GM06990 (cell line): ENCODE data around the gene RHBDL2.
"Not testable (repeated sequence)": the region's sequence is repeated elsewhere in the genome, so short reads cannot be mapped to it uniquely, and the experiment has no call there.

Source experiments
- DNase-seq: peaks from one replicate; pipeline ENCODE4 v3.0.0-alpha.2; 2011; ENCODE audit not compliant: insufficient read length; ENCODE audit errors: extremely low read depth
- H3K27me3 ChIP-seq: replicated peaks from 2 replicates; pipeline ENCODE4 v1.6.0; 2011; ENCODE audit warnings: low read length; ENCODE audit not compliant: control insufficient read depth, insufficient read depth
- H3K36me3 ChIP-seq: 2 replicates; pipeline ENCODE4 v1.5.1; 2011; ENCODE audit warnings: low read length; ENCODE audit not compliant: control insufficient read depth, insufficient read depth
- H3K4me3 ChIP-seq: replicated peaks from 2 replicates; pipeline ENCODE4 v1.5.1; 2011; ENCODE audit warnings: low read depth, mild to moderate bottlenecking, control low read depth, low read length
- CTCF ChIP-seq: IDR thresholded peaks from 2 replicates; pipeline ENCODE4 v1.5.1; 2011; ENCODE audit warnings: low read length, control low read depth, mild to moderate bottlenecking, inconsistent platforms; ENCODE audit not compliant: insufficient read depth, poor library complexity, severe bottlenecking

RHBDL2 gene

GRCh38 chr1:38941527-38942019, at the start of gene RHBDL2:
Gene RHBDL2, minus strand, starts transcription at chr1:38941830. Its CDS starts 22,618 bp downstream, at chr1:38919212.
- no peak for DNase-seq
- no peaks in the 10 kb centered on the region for H3K36me3 ChIP-seq
- H3K27me3 ChIP-seq, result no peaks in the 10 kb centered on the region
- TF ChIP-seq CTCF, result no peak
- no peak within 1 kb of the TSS for H3K4me3 ChIP-seq

GRCh38 chr1:38990738-38991637, 49.4 kb upstream of the RHBDL2 start, which contains the start of gene AKIRIN1:
Gene AKIRIN1, plus strand, starts transcription at chr1:38991276. Its CDS starts 105 bp downstream, at chr1:38991381.
- Histone ChIP-seq H3K27me3 (no peaks in the 10 kb centered on the region), H3K36me3 (peaks cover 1% of the 10 kb centered on the region), H3K4me3 (peak within 1 kb of the TSS; percentile 98)
- peak; percentile 99 for DNase-seq
- TF ChIP-seq CTCF, result no peak

GRCh38 chr1:38990386-38990737, 48.7 kb upstream of the RHBDL2 start:
- no peaks in the 10 kb centered on the region for H3K27me3 ChIP-seq
- peak overlapping the region; percentile 69 for H3K4me3 ChIP-seq
- no peak for TF ChIP-seq CTCF
- peaks cover 1% of the 10 kb centered on the region for H3K36me3 ChIP-seq
- DNase-seq, result no peak

GRCh38 chr1:38989979-38990378, 48.3 kb upstream of the RHBDL2 start:
- Histone ChIP-seq H3K4me3 (no peak overlapping the region), H3K36me3 (peaks cover 1% of the 10 kb centered on the region), H3K27me3 (no peaks in the 10 kb centered on the region)
- DNase-seq, result no peak
- TF ChIP-seq CTCF, result no peak

GRCh38 chr1:38979380-38979779, 37.8 kb upstream of the RHBDL2 start:
- not testable (repeated sequence) for H3K27me3 ChIP-seq, H3K4me3 ChIP-seq, DNase-seq, H3K36me3 ChIP-seq

GRCh38 chr1:38978245-38978542, 36.6 kb upstream of the RHBDL2 start:
- not testable (repeated sequence) for H3K4me3 ChIP-seq, DNase-seq, H3K36me3 ChIP-seq, H3K27me3 ChIP-seq

GRCh38 chr1:38977399-38978244, 36.0 kb upstream of the RHBDL2 start:
- not testable (repeated sequence) for DNase-seq, H3K36me3 ChIP-seq, H3K4me3 ChIP-seq, H3K27me3 ChIP-seq
